Brain pericyte (primary cell): ENCODE measurements around the gene TMEM11.
"Not testable (repeated sequence)": the region's sequence is repeated elsewhere in the genome, so short reads cannot be mapped to it uniquely, and the experiment has no call there.

Experiments used
- DNase-seq: peaks from one replicate; pipeline ENCODE4 v3.0.0-alpha.2; 2012; ENCODE audit warnings: low read depth, low spot score

The TMEM11 gene

GRCh38 chr17:21212826-21213637 is 929 bp downstream of the TMEM11 start:
- no peak for DNase-seq

- no peak for DNase-seq
Observed at GRCh38 chr17:21211825-21212479, 2.0 kb downstream of the TMEM11 start.

- DNase-seq: no peak
Observed at GRCh38 chr17:21210411-21211076, 3.4 kb downstream of the TMEM11 start.

- no peak for DNase-seq
Observed at GRCh38 chr17:21209511-21210175, 4.3 kb downstream of the TMEM11 start.

- no peak for DNase-seq
Observed at GRCh38 chr17:21208352-21208751, 5.6 kb downstream of the TMEM11 start.

- no peak for DNase-seq
Observed at GRCh38 chr17:21204935-21205334, 9.0 kb downstream of the TMEM11 start.

GRCh38 chr17:21202512-21202911 is 11.4 kb downstream of the TMEM11 start:
- no peak for DNase-seq

GRCh38 chr17:21201874-21202273 is 12.1 kb downstream of the TMEM11 start:
- DNase-seq: no peak

GRCh38 chr17:21201298-21201595 is 12.7 kb downstream of the TMEM11 start:
- no peak for DNase-seq

GRCh38 chr17:21200590-21201297 is 13.2 kb downstream of the TMEM11 start:
- no peak for DNase-seq

- no peak for DNase-seq
Observed at GRCh38 chr17:21199856-21200255, 14.1 kb downstream of the TMEM11 start.

- DNase-seq: no peak
Observed at GRCh38 chr17:21199311-21199710, 14.7 kb downstream of the TMEM11 start.

GRCh38 chr17:21198411-21198810 is 15.6 kb downstream of the TMEM11 start:
- no peak for DNase-seq

GRCh38 chr17:21196126-21196525 is 17.8 kb downstream of the TMEM11 start:
- DNase-seq: no peak

GRCh38 chr17:21194703-21195102 is 19.3 kb downstream of the TMEM11 start:
- DNase-seq: no peak

GRCh38 chr17:21194226-21194625 is 19.7 kb downstream of the TMEM11 start:
- DNase-seq: no peak

GRCh38 chr17:21193031-21193430 is 20.9 kb downstream of the TMEM11 start:
- no peak for DNase-seq

GRCh38 chr17:21192414-21192813 is 21.5 kb downstream of the TMEM11 start:
- DNase-seq: not testable (repeated sequence)

- no peak for DNase-seq
Observed at GRCh38 chr17:21191698-21192097, 22.3 kb downstream of the TMEM11 start.

GRCh38 chr17:21190078-21190477 is 23.9 kb downstream of the TMEM11 start:
- no peak for DNase-seq

GRCh38 chr17:21189361-21189760 is 24.6 kb downstream of the TMEM11 start:
- DNase-seq: no peak
